HG03571 (cell line): ENCODE results near the gene SLC17A2.

Source experiments
- ATAC-seq: cut with Tn5 transposase; IDR thresholded peaks from one replicate; pipeline ENCODE4 v1.9.1; 2021; ENCODE audit not compliant: unreplicated experiment

SLC17A2 gene

DNA sequence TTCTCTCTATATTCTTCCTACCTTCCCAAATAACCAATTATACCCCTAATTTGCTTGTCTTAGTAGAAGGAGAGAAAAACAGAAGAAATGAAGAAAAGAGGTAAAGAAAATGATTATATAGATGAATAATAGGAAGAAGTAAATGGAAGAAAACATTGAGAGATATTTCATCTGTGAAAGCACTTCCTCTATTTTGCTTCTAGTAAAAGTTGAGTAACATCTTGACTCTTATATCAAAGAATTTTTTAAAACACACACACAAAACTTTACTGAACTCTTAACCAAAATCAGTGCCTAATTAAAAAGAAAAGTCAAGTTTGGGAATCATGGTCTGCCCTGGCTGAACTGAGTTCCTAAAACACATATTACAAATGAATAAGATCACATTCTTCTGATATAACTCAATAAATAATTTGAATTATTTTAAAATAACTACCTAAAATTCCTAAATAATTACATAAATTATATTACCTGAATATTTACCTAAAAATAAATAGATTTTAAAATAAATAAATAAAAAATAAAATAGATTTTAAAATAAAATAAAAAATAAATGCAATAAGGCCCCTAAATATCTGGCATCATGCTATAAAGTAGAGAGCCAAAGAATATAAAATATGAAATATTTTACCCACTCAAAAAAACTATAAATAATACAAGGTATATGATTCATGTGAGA is 8.8 kb downstream of the SLC17A2 start:
- no peak for ATAC-seq

GRCh38 chr6:25919657-25920056 is 10.8 kb downstream of the SLC17A2 start:
- ATAC-seq = no peak

DNA sequence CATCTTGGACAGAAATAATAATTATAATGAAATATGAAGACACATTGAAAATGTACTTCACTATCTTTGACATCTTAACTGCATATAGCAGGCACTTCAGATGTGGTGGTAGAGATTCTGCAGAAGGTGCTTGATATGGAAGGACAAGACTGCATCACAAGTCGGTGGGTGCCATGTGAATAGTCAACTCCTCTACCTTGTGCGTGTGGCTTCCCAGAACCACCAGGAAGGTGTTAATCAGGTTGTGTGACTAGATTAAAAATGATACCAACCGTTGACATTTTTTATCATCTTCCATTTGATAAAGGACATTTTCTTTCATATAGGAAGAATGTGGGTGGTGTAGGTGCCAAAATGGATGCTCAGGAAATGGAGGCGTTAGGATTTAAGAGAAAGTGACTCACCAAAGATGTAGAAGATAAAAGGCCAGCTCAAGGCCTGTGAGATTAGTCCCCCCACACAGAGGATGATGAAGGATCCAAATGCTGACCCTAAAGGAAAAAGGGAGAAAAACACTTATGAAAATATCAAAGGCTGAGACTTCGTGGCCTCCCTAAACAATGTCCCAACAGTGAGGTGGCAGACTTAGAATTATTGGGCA is 12.3 kb downstream of the SLC17A2 start:
- no peak for ATAC-seq

DNA sequence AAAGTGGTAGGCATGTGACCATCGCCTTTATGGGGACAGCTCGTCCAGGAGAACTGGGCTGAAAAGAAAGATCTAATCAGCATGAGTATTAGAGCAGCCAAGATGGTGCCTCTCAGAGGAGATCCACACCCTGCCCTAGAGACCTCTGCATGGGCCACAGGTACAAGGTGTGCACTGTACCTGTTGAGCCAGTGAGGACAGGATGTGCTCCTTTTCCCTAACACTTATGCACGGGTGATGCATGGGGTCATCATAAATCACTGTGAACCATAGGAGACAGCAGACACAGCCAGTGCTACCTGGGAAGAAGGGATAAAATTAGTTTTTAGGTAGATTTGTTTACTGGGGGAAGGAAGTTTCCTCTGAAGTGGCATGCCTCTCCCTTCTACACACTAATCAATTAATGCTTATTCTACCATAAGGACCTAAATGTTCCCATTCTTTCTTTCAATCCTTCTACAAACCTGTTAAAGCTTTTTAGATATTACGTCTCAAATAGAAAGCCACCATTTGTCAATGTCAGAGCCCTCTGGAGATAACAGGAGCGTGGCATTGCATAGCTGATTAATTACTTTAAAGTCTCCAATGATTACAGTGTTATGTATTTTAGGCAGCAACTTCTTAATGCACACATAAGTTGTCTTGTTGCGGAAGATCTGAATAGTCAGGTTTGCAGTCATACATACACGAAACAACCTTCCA is 13.6 kb downstream of the SLC17A2 start:
- ATAC-seq = no peak

GRCh38 chr6:25916330-25916729 is 14.2 kb downstream of the SLC17A2 start:
- no peak for ATAC-seq

DNA sequence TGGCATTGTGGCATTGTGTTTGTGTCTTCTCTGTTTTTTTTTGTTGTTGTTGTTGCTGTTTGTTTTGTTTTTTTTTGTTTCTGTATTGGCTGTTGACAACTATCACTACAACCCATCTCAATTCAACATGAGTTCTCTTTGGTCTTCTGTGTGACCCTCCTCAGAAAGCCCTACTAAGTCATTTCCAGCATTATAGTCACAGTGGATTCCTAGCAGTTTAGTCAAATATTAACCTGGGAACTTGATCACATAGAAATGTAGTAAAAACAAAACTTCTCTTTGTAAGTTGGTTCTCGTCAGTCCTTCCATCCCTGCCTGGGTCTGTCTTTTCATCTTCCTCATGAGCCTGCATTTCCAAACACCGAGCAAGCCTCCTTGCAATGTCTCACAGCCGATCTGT is 16.8 kb downstream of the SLC17A2 start:
- no peak for ATAC-seq

GRCh38 chr6:25911351-25911750 is 19.1 kb downstream of the SLC17A2 start:
- no peak for ATAC-seq

DNA sequence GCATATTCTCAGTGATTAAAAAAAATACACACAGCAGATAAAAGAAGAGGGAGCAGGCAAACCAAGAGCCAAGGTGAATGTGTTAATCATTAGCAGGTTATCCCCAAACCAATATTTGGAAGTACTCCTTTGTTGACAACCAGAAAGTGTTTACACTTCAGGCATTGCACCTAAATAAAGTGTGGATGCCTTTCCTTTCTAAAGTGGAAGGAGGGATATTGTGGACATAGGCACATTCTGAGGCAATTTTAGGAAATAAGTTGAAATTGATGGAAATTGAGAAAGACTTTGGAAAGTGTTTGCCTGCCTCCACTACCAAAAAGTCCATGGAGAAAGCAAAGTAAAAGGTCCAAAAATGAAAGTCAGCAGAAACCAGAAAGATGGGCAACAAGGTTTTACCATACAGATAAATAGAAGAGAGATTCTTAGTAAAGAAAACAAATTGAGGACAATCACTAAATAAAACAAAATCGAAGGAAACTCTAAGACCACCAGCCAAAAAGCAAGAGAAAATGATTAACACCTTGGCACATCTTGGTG is 22.9 kb downstream of the SLC17A2 start:
- ATAC-seq = no peak

GRCh38 chr6:25903467-25904099 is 26.9 kb downstream of the SLC17A2 start:
- no peak for ATAC-seq

- no peak for ATAC-seq
Observed at GRCh38 chr6:25902071-25902470, 28.4 kb downstream of the SLC17A2 start.

DNA sequence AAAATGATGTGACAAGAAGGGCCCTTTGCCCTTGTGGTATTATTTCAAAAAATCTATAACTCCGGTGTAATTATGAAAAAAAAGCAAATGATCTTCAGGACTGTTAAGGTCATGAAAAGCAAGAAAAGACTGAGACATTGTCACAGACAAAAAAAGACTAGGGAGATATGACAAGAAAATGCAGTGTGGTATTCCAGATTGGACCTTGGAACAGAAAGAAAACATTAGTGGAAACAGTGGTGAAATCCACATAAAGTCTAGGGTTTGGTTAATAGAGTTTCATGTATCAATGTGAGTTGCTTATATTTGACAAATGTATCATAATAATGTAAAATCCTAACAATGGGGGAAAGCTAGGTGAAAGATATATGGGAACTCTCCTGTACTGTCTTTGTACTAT is 29.6 kb downstream of the SLC17A2 start:
- ATAC-seq = no peak

DNA sequence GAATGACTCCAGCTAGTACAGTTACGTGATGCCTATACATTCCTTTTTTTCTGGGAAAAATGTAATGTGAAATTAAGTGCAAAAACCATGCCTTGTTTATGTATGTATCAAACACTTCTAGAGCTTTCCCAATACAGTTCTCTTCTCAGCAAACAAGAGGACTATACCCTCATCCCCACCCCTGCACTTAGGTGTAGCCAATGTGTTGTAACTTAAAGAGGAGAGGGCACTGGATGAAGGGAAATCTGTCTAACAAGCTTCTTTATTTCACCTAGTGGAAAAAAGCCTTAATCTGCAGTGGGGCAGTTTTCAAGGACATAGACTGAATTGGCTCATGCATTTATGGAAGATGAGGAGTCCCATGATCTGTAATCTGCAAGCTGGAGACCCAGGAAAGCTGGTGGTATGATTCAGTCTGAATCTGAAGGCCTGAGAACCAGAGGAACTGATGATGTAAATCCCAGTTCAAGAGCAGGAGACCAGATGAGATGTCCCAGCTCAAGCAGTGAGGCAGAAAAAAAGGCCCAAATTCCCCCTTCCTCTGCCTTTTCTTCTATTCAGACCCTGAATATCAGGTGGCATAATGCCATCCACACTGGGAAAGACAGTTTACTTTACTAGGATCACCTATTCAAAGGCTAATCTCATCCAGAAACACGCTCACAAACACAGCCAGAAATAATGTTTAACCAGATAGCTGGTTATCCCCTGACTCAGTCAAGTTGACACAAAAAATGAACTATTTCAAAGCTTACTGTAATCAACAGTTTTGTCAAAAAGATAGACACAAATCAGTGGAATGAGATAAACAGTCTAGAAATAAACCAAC is 30.7 kb downstream of the SLC17A2 start:
- ATAC-seq = no peak

DNA sequence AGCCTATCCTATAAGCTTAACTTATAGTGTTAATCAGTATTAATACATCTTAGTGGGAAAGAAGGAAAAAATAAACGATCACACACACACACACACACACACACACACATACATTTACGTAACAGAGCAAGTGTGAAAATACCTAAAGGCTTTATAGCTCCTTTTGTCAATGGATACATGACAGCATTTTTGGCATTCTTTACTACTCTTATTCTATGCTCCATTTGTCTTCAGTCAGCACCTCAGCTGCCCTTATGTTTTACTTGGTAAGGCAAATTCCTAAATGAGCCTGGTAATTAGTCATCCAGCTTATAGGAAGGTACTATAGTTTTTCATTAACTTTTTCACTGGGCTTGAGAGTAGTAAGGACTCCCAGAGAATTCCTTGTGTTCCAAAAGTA is 31.4 kb downstream of the SLC17A2 start:
- ATAC-seq = no peak

GRCh38 chr6:25898289-25898977 is 32.1 kb downstream of the SLC17A2 start:
- ATAC-seq = no peak

GRCh38 chr6:25896252-25896651 is 34.2 kb downstream of the SLC17A2 start:
- no peak for ATAC-seq

DNA sequence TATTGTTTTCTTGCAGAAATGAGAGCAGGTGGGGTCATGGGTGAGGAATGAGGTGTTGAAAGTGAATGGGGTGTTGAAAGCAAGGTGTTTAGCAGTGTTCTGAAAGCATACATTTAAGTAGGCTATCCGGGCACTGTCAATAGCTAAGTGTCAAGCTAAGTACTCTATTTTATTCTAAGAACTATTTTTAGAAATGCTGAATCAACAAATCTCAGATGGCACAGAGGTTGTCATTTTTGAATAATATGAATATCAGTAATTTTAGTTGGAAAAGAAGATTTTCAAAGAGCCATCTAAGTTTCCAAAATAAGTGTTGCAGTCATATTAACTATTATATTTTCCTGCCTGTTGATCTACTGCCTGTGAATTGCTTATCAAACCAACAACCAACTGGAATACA is 34.7 kb downstream of the SLC17A2 start:
- ATAC-seq = no peak

DNA sequence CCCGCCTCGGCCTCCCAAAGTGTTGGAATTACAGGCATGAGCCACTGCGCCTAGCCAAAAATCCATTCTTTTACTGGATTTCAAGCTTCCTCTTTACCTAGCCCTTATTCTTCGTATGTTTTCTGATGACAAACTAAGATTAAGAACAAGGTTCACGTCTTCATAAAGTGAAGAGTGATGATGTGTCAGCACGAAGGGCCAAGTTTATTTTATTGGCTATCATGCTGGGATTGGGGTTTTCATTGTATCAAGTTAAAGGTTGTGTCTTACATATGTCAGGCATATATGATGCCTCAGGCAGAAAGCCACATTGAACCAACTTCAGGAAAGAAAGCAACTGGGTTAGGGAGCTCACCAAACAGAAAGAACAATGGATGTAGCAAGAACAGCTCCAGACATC is 36.7 kb downstream of the SLC17A2 start:
- no peak for ATAC-seq

DNA sequence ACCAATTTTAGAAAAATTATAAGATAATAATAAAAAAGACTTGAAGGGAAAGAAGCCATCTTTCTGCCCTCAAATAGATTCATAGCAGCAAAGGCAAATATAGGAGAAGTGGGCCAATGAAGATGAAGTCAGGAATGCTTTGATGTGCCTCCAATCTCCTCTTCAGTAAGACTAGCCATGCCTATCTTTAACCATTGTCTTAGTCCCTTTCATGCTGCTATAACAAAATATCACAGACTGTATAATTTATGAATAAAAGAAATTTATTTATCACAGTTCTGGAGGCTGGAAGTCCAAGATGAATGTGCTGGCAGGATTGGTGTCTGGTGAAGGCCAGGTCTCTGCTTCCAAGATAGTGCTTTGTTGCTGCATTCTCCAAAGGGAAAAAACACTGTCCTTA is 37.6 kb downstream of the SLC17A2 start:
- ATAC-seq = no peak

GRCh38 chr6:25889877-25890853 is 40.3 kb downstream of the SLC17A2 start:
- ATAC-seq = no peak
